Natural killer cell (primary cell): ENCODE results near the gene SLC7A6. TPM values are rescaled to one million over a fixed set of nuclear protein-coding genes. Genes with fewer than 3 reads are reported as not detected.
"Not testable (repeated sequence)": the region's sequence is repeated elsewhere in the genome, so short reads cannot be mapped to it uniquely, and the experiment has no call there.

Experiments
- ATAC-seq, 3 donors: fragments of 150-1000 bp in 2 of 3; fragments of 200-7000 bp in 1 of 3; cut with Tn5 transposase; 1 replicate in 1 of 3; 2 replicates in 2 of 3; pipeline ENCODE4 v1.10.0; 2021; ENCODE audit warnings: mild to moderate bottlenecking in 2 of 3, moderate library complexity in 2 of 3
- DNase-seq, 2 donors: peaks; one replicate each; pipeline versions ENCODE4 v3.0.0 to v3.0.0-alpha.2; 2013 to 2021; ENCODE audit warnings: mixed read lengths in 1 of 2
- H3K27ac ChIP-seq: one replicate; pipeline ENCODE4 v1.5.1; 2013; ENCODE audit warnings: mild to moderate bottlenecking, low read length
- H3K27me3 ChIP-seq: one replicate; pipeline ENCODE4 v1.6.1; 2013; ENCODE audit warnings: low read length; ENCODE audit not compliant: control insufficient read depth, insufficient read depth
- H3K36me3 ChIP-seq: one replicate; pipeline ENCODE4 v1.6.1; 2013; ENCODE audit warnings: low read length; ENCODE audit not compliant: control insufficient read depth, insufficient read depth
- H3K4me1 ChIP-seq: one replicate; pipeline ENCODE4 v1.6.1; 2013; ENCODE audit warnings: low read length; ENCODE audit not compliant: control insufficient read depth, insufficient read depth
- H3K4me3 ChIP-seq: one replicate; pipeline ENCODE4 v1.5.1; 2013; ENCODE audit warnings: low read length
- H3K9me3 ChIP-seq: one replicate; pipeline ENCODE4 v1.6.1; 2013; ENCODE audit warnings: low read length; ENCODE audit not compliant: control insufficient read depth, insufficient read depth
- H3K27ac Mint-ChIP-seq, 2 donors: one replicate each; pipeline ENCODE4 v1.8.0; 2022; ENCODE audit warnings: mild to moderate bottlenecking in 2 of 2, mixed read lengths in 2 of 2, moderate library complexity in 1 of 2
- H3K27me3 Mint-ChIP-seq, 2 donors: one replicate each; pipeline ENCODE4 v1.8.0; 2022; ENCODE audit warnings: low read depth in 2 of 2, mixed read lengths in 2 of 2
- H3K36me3 Mint-ChIP-seq: one replicate; pipeline ENCODE4 v1.8.0; 2022; ENCODE audit warnings: mixed read lengths
- H3K4me1 Mint-ChIP-seq, 2 donors: one replicate each; pipeline ENCODE4 v1.8.0; 2022; ENCODE audit warnings: mixed read lengths in 2 of 2
- H3K4me3 Mint-ChIP-seq: one replicate; pipeline ENCODE4 v1.8.0; 2022; ENCODE audit warnings: mild to moderate bottlenecking, moderate library complexity, mixed read lengths
- H3K9me3 Mint-ChIP-seq, 2 donors: one replicate each; pipeline ENCODE4 v1.8.0; 2022; ENCODE audit warnings: mixed read lengths in 2 of 2
- CTCF ChIP-seq: fragments of 200-600 bp; IDR thresholded peaks from one replicate; pipeline ENCODE4 v1.8.0; 2022; ENCODE audit warnings: antibody characterized with exemption
- WGBS: methylation state at CpG from one replicate; pipeline ENCODE4 v1.1.7; 2013; ENCODE audit warnings: missing lambda C conversion rate; ENCODE audit not compliant: insufficient coverage; 5-methylcytosine and 5-hydroxymethylcytosine counted together
- intact Hi-C: fragments of 100-400 bp; cut with micrococcal nuclease; formaldehyde crosslinking; loops from one replicate; pipeline ENCODE4 v1.14.2; 2022
- total RNA-seq, 4 donors: library from RNA; stranded (reverse); fragments of 120-200 nt in 1 of 4; gene quantifications; one replicate each; pipeline versions ENCODE4 v1.2.3 to v1.2.4, GENCODE V29; 2013 to 2022

The SLC7A6 gene
- total RNA-seq, 3 donors from 2014 or later (not counting 1 experiment from before 2014, with no cell fraction given) = 46.6 to 84.9 (median 69.6) TPM

- no peak for ATAC-seq
- peaks cover 90% of the 10 kb centered on the region for H3K4me1 ChIP-seq
- peak overlapping the region; percentile 51 for H3K4me3 Mint-ChIP-seq
- intact Hi-C loops = no loop called here
- TF ChIP-seq CTCF = no peak
- peaks cover 82 to 83% of the 10 kb centered on the region in 2 donors for H3K4me1 Mint-ChIP-seq
- H3K9me3 ChIP-seq = no peaks in the 10 kb centered on the region
- DNase-seq = no peak
- H3K36me3 ChIP-seq = peaks cover 28% of the 10 kb centered on the region
- H3K27me3 Mint-ChIP-seq = no peaks in the 10 kb centered on the region
- no peaks in the 10 kb centered on the region for H3K9me3 Mint-ChIP-seq
- no peak overlapping the region for H3K4me3 ChIP-seq
- H3K27ac Mint-ChIP-seq = peak overlapping the region; percentile 77 to 88
- H3K27ac ChIP-seq = peak overlapping the region; percentile 74
- WGBS = 80% methylated on average over 1 of the region's 1 CpG
- no peaks in the 10 kb centered on the region for H3K36me3 Mint-ChIP-seq
- no peaks in the 10 kb centered on the region for H3K27me3 ChIP-seq
Observed at GRCh38 chr16:68288252-68288650, 23.9 kb downstream of the SLC7A6 start.

DNA sequence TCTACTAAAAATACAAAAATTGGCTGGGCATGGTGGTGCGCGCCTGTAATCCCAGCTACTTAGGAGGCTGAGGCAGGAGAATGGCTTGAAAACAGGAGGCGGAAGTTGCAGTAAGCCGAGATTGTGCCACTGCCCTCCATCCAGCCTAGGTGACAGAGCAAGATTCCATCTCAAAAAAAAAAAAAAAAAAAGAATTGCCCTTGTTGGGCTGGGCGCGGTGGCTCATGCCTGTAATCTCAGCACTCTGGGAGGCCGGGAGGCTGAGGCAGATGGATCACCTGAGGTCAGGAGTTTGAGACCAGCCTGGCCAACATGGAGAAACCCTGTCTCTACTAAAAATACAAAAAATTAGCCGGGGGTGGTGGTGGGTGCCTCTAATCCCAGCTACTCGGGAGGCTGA lies 24.5 kb downstream of the SLC7A6 start:
- DNase-seq, ATAC-seq, H3K27me3 ChIP-seq, H3K27me3 Mint-ChIP-seq, H3K4me3 ChIP-seq, H3K9me3 Mint-ChIP-seq, H3K4me3 Mint-ChIP-seq, H3K36me3 Mint-ChIP-seq, H3K9me3 ChIP-seq, intact Hi-C loops: not testable (repeated sequence)
- peaks cover 32% of the 10 kb centered on the region for H3K36me3 ChIP-seq
- Mint-ChIP-seq H3K4me1 (peaks cover 81 to 83% of the 10 kb centered on the region in 2 donors), H3K27ac (peak overlapping the region; percentile 77 to 88)
- peak overlapping the region; percentile 77 for H3K27ac ChIP-seq
- H3K4me1 ChIP-seq = peaks cover 87% of the 10 kb centered on the region
- 81% methylated on average over 6 of the region's 9 CpGs for WGBS

GRCh38 chr16:68289202-68289601 lies 24.9 kb downstream of the SLC7A6 start:
- Mint-ChIP-seq H3K4me3 (peak overlapping the region; percentile 75), H3K4me1 (peaks cover 77 to 83% of the 10 kb centered on the region in 2 donors), H3K27ac (peak overlapping the region; percentile 77 to 88), H3K27me3 (no peaks in the 10 kb centered on the region), H3K36me3 (no peaks in the 10 kb centered on the region), H3K9me3 (no peaks in the 10 kb centered on the region)
- 89% methylated on average over 2 of the region's 2 CpGs for WGBS
- intact Hi-C loops = no loop called here
- no peaks in the 10 kb centered on the region for H3K27me3 ChIP-seq
- peaks cover 83% of the 10 kb centered on the region for H3K4me1 ChIP-seq
- peak overlapping the region; percentile 77 for H3K27ac ChIP-seq
- peaks cover 34% of the 10 kb centered on the region for H3K36me3 ChIP-seq
- H3K4me3 ChIP-seq = no peak overlapping the region
- DNase-seq (no peak), ATAC-seq (no peak)
- no peak for TF ChIP-seq CTCF
- no peaks in the 10 kb centered on the region for H3K9me3 ChIP-seq

DNA sequence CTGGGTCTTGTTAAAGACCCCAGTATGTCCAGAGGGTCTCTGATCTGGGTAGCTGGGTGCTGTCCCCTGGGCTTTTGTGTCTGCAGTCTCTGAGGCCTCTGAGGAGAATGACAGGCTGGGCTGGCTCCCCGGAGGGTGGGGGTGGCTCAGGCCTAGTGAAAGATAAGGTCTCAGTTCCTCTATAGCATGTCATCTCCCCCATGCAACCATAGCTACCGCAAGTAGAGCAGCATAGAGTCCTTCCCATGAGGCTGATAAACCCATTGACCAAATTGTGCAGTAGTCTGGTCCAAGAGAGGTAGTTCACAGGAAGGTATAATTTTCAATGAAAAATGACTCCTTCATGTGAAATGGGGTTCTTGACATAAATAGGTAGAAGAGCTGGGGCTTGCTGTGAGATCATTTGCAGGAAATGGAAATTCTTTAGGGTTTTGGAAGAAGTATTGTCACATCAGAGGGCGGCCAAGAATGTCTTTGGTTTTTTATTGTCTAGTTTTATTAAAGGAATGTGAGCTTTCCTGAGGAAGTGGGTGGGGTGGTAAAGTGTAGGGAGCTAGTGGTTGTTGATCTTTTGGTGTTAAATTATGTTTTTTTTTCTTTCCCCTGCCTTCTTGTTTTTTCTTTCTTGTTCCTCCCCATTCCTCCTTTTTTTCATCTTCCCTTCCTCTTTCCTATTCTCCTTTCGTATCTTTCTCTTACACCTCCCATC lies 25.4 kb downstream of the SLC7A6 start:
- Histone ChIP-seq H3K9me3 (no peaks in the 10 kb centered on the region), H3K36me3 (peaks cover 39% of the 10 kb centered on the region), H3K4me1 (peaks cover 77% of the 10 kb centered on the region), H3K27me3 (no peaks in the 10 kb centered on the region), H3K27ac (peak overlapping the region; percentile 77), H3K4me3 (no peak overlapping the region)
- H3K27ac Mint-ChIP-seq = peak overlapping the region; percentile 77 to 88
- H3K9me3 Mint-ChIP-seq = no peaks in the 10 kb centered on the region
- DNase-seq = peak; percentile 31 to 64
- WGBS = 25% methylated on average over 3 of the region's 4 CpGs
- H3K27me3 Mint-ChIP-seq = no peaks in the 10 kb centered on the region
- intact Hi-C loops = no loop called here
- H3K36me3 Mint-ChIP-seq = no peaks in the 10 kb centered on the region
- H3K4me1 Mint-ChIP-seq = peaks cover 71 to 81% of the 10 kb centered on the region in 2 donors
- TF ChIP-seq CTCF = no peak
- peak; percentile 67 to 84 (median 81) for ATAC-seq
- peak overlapping the region; percentile 75 for H3K4me3 Mint-ChIP-seq
